Fibroblast of the aortic adventitia (primary cell): ENCODE results near the gene MRPS5. TPM values are rescaled to one million over a fixed set of nuclear protein-coding genes. Genes with fewer than 3 reads are reported as not detected.
A peak's percentile ranks its signal among the peaks of the same experiment; 100 is the strongest.

Source experiments
- DNase-seq: peaks from one replicate; pipeline ENCODE4 v3.0.0-alpha.2; 2010; ENCODE audit warnings: low read depth
- H3K4me3 ChIP-seq: 2 replicates; pipeline ENCODE4 v1.5.1; 2011; ENCODE audit warnings: low read depth, mild to moderate bottlenecking, control low read depth, low read length, moderate library complexity
- CTCF ChIP-seq: IDR thresholded peaks from 2 replicates; pipeline ENCODE4 v1.5.1; 2011; ENCODE audit warnings: mild to moderate bottlenecking, low read length, control low read depth, inconsistent platforms; ENCODE audit not compliant: insufficient read depth
- total RNA-seq: library from RNA; depleted of rRNA; stranded (reverse); fragments of >200 nt; gene quantifications from 2 replicates; pipeline ENCODE4 v1.2.3, GENCODE V29; 2012; ENCODE audit warnings: low replicate concordance

The MRPS5 gene
- total RNA-seq, 1 donor = 30.4 TPM

GRCh38 chr2:95076705-95077529, 44.7 kb downstream of the MRPS5 start:
- TF ChIP-seq CTCF = peak; percentile 89
- peak; percentile 41 for DNase-seq

GRCh38 chr2:95075440-95076132, 46.0 kb downstream of the MRPS5 start:
- TF ChIP-seq CTCF = no peak
- no peak for DNase-seq
- H3K4me3 ChIP-seq = no peak overlapping the region

More at GRCh38 chr2:95076705-95077529, 44.7 kb downstream of the MRPS5 start:
- peak overlapping the region; percentile 65 for H3K4me3 ChIP-seq

- no peak overlapping the region for H3K4me3 ChIP-seq
- TF ChIP-seq CTCF = no peak
- no peak for DNase-seq
Observed at GRCh38 chr2:95074663-95075439, 46.8 kb downstream of the MRPS5 start.

GRCh38 chr2:95073856-95074662, 47.5 kb downstream of the MRPS5 start:
- H3K4me3 ChIP-seq = no peak overlapping the region
- DNase-seq = no peak
- TF ChIP-seq CTCF = no peak

- TF ChIP-seq CTCF = no peak
- no peak overlapping the region for H3K4me3 ChIP-seq
- DNase-seq = no peak
Observed at GRCh38 chr2:95072424-95072823, 49.2 kb downstream of the MRPS5 start.

GRCh38 chr2:95071856-95072255, 49.8 kb downstream of the MRPS5 start:
- TF ChIP-seq CTCF = no peak

More at GRCh38 chr2:95071856-95072255, 49.8 kb downstream of the MRPS5 start:
- no peak for DNase-seq
- H3K4me3 ChIP-seq = no peak overlapping the region
